AG08395 (cell line): ENCODE data around the gene GNAI2.
"Not testable (repeated sequence)": the region's sequence is repeated elsewhere in the genome, so short reads cannot be mapped to it uniquely, and the experiment has no call there.

ENCODE experiments used
- DNase-seq: peaks from one replicate; pipeline ENCODE4 v3.0.0; 2012; ENCODE audit warnings: mixed read lengths, low spot score

The GNAI2 gene

GRCh38 chr3:50226888-50227389, 9.1 kb upstream of the GNAI2 start:
- DNase-seq, result no peak

- DNase-seq, result peak; percentile 94
Observed at GRCh38 chr3:50227390-50228183, 8.4 kb upstream of the GNAI2 start.

GRCh38 chr3:50228184-50228763, 7.7 kb upstream of the GNAI2 start:
- DNase-seq, result not testable (repeated sequence)

- no peak for DNase-seq
Observed at GRCh38 chr3:50229490-50229889, 6.5 kb upstream of the GNAI2 start.

GRCh38 chr3:50230104-50230793, 5.8 kb upstream of the GNAI2 start:
- no peak for DNase-seq

GRCh38 chr3:50230794-50231125, 5.2 kb upstream of the GNAI2 start:
- DNase-seq, result peak; percentile 33

GRCh38 chr3:50231581-50231980, 4.4 kb upstream of the GNAI2 start:
- DNase-seq, result no peak

GRCh38 chr3:50232303-50232702, 3.7 kb upstream of the GNAI2 start:
- no peak for DNase-seq

GRCh38 chr3:50233176-50233575, 2.8 kb upstream of the GNAI2 start:
- DNase-seq, result no peak

- DNase-seq, result no peak
Observed at GRCh38 chr3:50236484-50237132, 604 bp downstream of the GNAI2 start.

GRCh38 chr3:50237133-50237651, 1.2 kb downstream of the GNAI2 start:
- peak; percentile 34 for DNase-seq

- peak; percentile 86 for DNase-seq
Observed at GRCh38 chr3:50237754-50238548, 1.9 kb downstream of the GNAI2 start.

GRCh38 chr3:50238549-50239026, 2.6 kb downstream of the GNAI2 start:
- peak; percentile 80 for DNase-seq

GRCh38 chr3:50239649-50240048, 3.6 kb downstream of the GNAI2 start:
- no peak for DNase-seq

GRCh38 chr3:50241163-50241562, 5.2 kb downstream of the GNAI2 start:
- DNase-seq, result no peak

GRCh38 chr3:50241713-50242380, 5.8 kb downstream of the GNAI2 start:
- no peak for DNase-seq

- no peak for DNase-seq
Observed at GRCh38 chr3:50242381-50242770, 6.4 kb downstream of the GNAI2 start.

GRCh38 chr3:50242851-50243542, 7.0 kb downstream of the GNAI2 start:
- DNase-seq, result no peak

GRCh38 chr3:50243543-50243895, 7.5 kb downstream of the GNAI2 start:
- no peak for DNase-seq

- DNase-seq, result not testable (repeated sequence)
Observed at GRCh38 chr3:50244813-50245212, 8.8 kb downstream of the GNAI2 start.
